Smooth muscle cell (in vitro differentiated cells): ENCODE results near the gene MLLT10. TPM values are rescaled to one million over a fixed set of nuclear protein-coding genes. Genes with fewer than 3 reads are reported as not detected.

Experiments used
- DNase-seq: peaks from one replicate; lab custom pipeline; 2025; ENCODE audit not compliant: unreplicated experiment; lab: John Stamatoyannopoulos, UW
- H2AFZ ChIP-seq: fragments of 200-600 bp; sonication (generic); 2 replicates; pipeline ENCODE4 v1.6.0; 2016; ENCODE audit warnings: antibody characterized with exemption, low read depth, mild to moderate bottlenecking
- H3F3A ChIP-seq: fragments of 200-600 bp; sonication (generic); 2 replicates; pipeline ENCODE4 v1.6.0; 2017; ENCODE audit warnings: antibody characterized with exemption, low read depth
- H3K27ac ChIP-seq: fragments of 200-600 bp; sonication (generic); 2 replicates; pipeline ENCODE4 v1.5.1; 2016; ENCODE audit warnings: low read depth, mild to moderate bottlenecking
- H3K27me3 ChIP-seq: fragments of 200-600 bp; sonication (generic); 2 replicates; pipeline ENCODE4 v1.6.1; 2016; ENCODE audit warnings: low read depth, mild to moderate bottlenecking
- H3K36me3 ChIP-seq: fragments of 200-600 bp; sonication (generic); 2 replicates; pipeline ENCODE4 v1.5.1; 2016; ENCODE audit warnings: low read depth
- H3K4me1 ChIP-seq: fragments of 200-600 bp; sonication (generic); 2 replicates; pipeline ENCODE4 v1.5.1; 2016; ENCODE audit warnings: low read depth
- H3K4me2 ChIP-seq: fragments of 200-600 bp; sonication (generic); 2 replicates; pipeline ENCODE4 v1.6.0; 2016; ENCODE audit warnings: mild to moderate bottlenecking
- H3K4me3 ChIP-seq: fragments of 200-600 bp; sonication (generic); 2 replicates; pipeline ENCODE4 v1.5.1; 2016; ENCODE audit warnings: mild to moderate bottlenecking
- H3K79me2 ChIP-seq: fragments of 200-600 bp; sonication (generic); 2 replicates; pipeline ENCODE4 v1.6.0; 2016; ENCODE audit warnings: low read depth, mild to moderate bottlenecking
- H3K9ac ChIP-seq: fragments of 200-600 bp; sonication (generic); 2 replicates; pipeline ENCODE4 v1.6.0; 2016; ENCODE audit warnings: low read depth
- H3K9me3 ChIP-seq: fragments of 200-600 bp; sonication (generic); replicated peaks from 2 replicates; pipeline ENCODE4 v1.5.1; 2016; ENCODE audit warnings: low read depth
- H4K20me1 ChIP-seq: fragments of 200-600 bp; sonication (generic); 2 replicates; pipeline ENCODE4 v1.6.0; 2016; ENCODE audit warnings: low read depth
- WGBS: methylation state at CpG from one replicate; pipeline ENCODE4 v1.1.7; 2016; ENCODE audit warnings: low lambda C conversion rate; 5-methylcytosine and 5-hydroxymethylcytosine counted together
- polyA plus RNA-seq: library from polyadenylated mRNA; unstranded; fragments of >200 nt; fragmentation: Nextera tagmentation; extraction: Ambion mirVana; gene quantifications from 2 replicates; pipeline ENCODE4 v1.2.1, GENCODE V29; 2016
- total RNA-seq: library from RNA; depleted of rRNA; stranded (reverse); fragments of >200 nt; gene quantifications from 2 replicates; pipeline ENCODE4 v1.2.3, GENCODE V29; 2014
- TF ChIP-seq, protein P1 (sequence below): fragments of 200-600 bp; sonication (generic); IDR thresholded peaks from 2 replicates; pipeline ENCODE4 v1.5.1; 2017; ENCODE audit warnings: borderline replicate concordance, mild to moderate bottlenecking, antibody characterized with exemption; ENCODE audit not compliant: insufficient read depth, poor library complexity, severe bottlenecking

Gene MLLT10
- total and polyA plus RNA-seq, 2 experiments from 2014 or later, result 6.8 to 43.6 TPM

DNA sequence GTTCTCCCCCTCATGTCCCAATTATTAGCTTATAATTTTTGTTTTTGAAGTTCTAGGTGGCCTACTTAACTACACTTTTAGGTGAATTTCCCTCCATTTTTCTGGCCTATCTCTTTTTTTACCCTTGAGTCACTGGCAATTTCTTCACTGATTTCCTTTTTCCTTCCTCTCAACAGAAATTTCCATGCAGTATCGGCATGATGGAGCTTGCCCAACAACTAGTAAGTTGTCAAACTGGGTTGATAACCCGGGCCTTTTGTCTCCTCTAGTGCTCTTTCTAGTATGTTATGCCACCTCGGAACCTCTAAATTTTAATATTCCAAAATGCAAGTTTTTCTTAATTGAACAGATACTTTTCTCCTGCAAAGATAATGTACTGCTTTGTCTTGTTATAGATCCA lies 147.1 kb downstream of the MLLT10 start:
- 83% methylated on average over 3 of the region's 3 CpGs for WGBS
- no peaks in the 10 kb centered on the region for H3F3A ChIP-seq
- no peaks in the 10 kb centered on the region for H3K36me3 ChIP-seq
- H4K20me1 ChIP-seq, result peaks cover 11% of the 10 kb centered on the region
- no peaks in the 10 kb centered on the region for H3K4me1 ChIP-seq
- no peaks in the 10 kb centered on the region for H3K27me3 ChIP-seq
- no peak for DNase-seq
- H3K9me3 ChIP-seq, result no peaks in the 10 kb centered on the region
- no peak overlapping the region for H3K4me3 ChIP-seq
- H2AFZ ChIP-seq, result no peak overlapping the region
- H3K79me2 ChIP-seq, result peaks cover 17% of the 10 kb centered on the region
- no peak overlapping the region for H3K27ac ChIP-seq
- no peak overlapping the region for H3K9ac ChIP-seq
- no peak overlapping the region for H3K4me2 ChIP-seq
- TF ChIP-seq, protein P1, sequence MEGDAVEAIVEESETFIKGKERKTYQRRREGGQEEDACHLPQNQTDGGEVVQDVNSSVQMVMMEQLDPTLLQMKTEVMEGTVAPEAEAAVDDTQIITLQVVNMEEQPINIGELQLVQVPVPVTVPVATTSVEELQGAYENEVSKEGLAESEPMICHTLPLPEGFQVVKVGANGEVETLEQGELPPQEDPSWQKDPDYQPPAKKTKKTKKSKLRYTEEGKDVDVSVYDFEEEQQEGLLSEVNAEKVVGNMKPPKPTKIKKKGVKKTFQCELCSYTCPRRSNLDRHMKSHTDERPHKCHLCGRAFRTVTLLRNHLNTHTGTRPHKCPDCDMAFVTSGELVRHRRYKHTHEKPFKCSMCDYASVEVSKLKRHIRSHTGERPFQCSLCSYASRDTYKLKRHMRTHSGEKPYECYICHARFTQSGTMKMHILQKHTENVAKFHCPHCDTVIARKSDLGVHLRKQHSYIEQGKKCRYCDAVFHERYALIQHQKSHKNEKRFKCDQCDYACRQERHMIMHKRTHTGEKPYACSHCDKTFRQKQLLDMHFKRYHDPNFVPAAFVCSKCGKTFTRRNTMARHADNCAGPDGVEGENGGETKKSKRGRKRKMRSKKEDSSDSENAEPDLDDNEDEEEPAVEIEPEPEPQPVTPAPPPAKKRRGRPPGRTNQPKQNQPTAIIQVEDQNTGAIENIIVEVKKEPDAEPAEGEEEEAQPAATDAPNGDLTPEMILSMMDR, result no peak

DNA sequence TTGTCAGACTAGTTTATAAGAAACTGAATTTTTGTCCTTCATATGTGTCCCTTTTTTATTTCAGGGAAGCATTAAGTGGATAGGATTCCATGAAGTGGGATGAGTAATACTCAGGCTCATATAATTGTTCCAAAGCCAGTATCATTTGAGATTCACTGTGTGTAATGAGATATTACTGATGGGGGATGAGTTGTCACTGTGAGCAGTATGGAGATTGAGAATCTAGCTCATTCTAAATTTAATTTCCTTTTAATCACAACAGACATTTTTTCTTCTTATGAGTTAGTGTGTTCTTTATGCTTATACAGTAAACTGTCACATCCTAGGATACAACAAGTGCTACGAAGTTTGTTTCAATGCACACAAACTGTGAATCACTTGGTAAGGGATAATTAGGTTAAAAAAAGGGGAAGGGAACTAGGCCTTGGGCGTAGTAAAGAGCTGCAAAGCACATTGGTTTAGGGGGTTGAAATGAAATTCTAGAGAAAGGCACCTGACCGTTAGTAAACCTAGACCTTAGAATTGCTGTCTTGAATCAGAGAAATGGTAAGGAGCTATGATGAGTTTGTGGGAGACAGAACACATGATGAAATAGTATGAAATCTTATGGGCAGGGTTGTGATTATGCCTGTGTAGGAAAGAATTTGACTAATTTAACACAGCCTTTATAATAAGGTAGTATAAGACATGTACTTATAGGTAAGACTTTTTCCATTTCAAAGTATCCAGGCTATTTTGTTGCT lies 153.4 kb downstream of the MLLT10 start:
- 90% methylated on average over 3 of the region's 3 CpGs for WGBS
- Histone ChIP-seq H3K4me3 (no peak overlapping the region), H3K9ac (no peak overlapping the region), H2AFZ (no peak overlapping the region), H3K27ac (no peak overlapping the region), H3K27me3 (no peaks in the 10 kb centered on the region), H3K4me2 (no peak overlapping the region), H4K20me1 (peaks cover 25% of the 10 kb centered on the region), H3K36me3 (peaks cover 6% of the 10 kb centered on the region), H3K79me2 (peaks cover 28% of the 10 kb centered on the region), H3F3A (no peaks in the 10 kb centered on the region), H3K4me1 (no peaks in the 10 kb centered on the region), H3K9me3 (no peaks in the 10 kb centered on the region)
- TF ChIP-seq, protein P1, result no peak
- DNase-seq, result no peak

DNA sequence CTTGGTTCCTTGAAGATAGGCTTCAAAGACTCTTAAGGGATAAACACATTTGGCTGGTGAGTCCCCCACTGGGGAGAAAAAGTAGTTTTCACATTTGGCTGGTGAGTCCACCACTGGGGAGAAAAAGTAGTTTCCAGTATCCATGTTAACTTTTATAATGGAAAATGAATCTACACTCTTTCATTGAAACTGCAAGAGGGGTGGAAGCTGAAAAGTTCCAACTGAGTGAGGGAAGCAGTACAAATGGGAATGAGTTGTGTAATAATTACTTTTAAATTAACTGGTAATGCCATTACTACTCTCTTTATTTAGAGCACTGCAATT lies 153.9 kb downstream of the MLLT10 start:
- Histone ChIP-seq H2AFZ (no peak overlapping the region), H3K4me2 (no peak overlapping the region), H3K9me3 (no peaks in the 10 kb centered on the region), H3K4me1 (no peaks in the 10 kb centered on the region), H3K9ac (no peak overlapping the region), H3K27ac (no peak overlapping the region), H3K4me3 (no peak overlapping the region), H3F3A (no peaks in the 10 kb centered on the region), H3K36me3 (peaks cover 6% of the 10 kb centered on the region), H3K79me2 (peaks cover 26% of the 10 kb centered on the region), H3K27me3 (no peaks in the 10 kb centered on the region), H4K20me1 (peaks cover 26% of the 10 kb centered on the region)
- no peak for DNase-seq
- TF ChIP-seq, protein P1, result no peak

DNA sequence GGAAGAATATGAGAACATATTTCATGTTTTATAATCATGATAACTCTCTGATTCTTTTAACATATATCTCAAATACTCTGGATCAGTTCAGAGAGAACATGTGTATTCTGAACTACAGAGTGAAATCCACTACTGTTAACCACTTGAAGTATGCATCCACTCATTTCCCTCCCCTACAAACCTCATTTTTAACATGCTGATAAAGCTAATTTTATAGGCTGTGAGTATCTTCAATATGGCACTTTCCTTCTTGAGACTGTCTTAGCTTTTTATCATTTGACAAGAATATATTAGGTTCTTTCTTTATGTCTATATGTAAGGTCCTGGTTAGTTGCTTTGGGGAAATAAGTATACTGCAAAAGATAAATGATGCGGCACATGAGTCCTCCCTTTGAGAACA lies 154.8 kb downstream of the MLLT10 start:
- H3K9me3 ChIP-seq, result no peaks in the 10 kb centered on the region
- peaks cover 26% of the 10 kb centered on the region for H4K20me1 ChIP-seq
- no peaks in the 10 kb centered on the region for H3K4me1 ChIP-seq

More for the DNA sequence above, 154.8 kb downstream of the MLLT10 start:
- 100% methylated on average over 1 of the region's 1 CpG for WGBS
- Histone ChIP-seq H3K4me2 (no peak overlapping the region), H3K4me3 (no peak overlapping the region), H3K79me2 (peaks cover 24% of the 10 kb centered on the region), H3K9ac (no peak overlapping the region), H3F3A (no peaks in the 10 kb centered on the region), H3K36me3 (peaks cover 6% of the 10 kb centered on the region), H2AFZ (no peak overlapping the region), H3K27me3 (no peaks in the 10 kb centered on the region), H3K27ac (no peak overlapping the region)
- TF ChIP-seq, protein P1, result no peak
- no peak for DNase-seq
